ENCODE results near the gene PRELID3B.

PRELID3B gene

DNA sequence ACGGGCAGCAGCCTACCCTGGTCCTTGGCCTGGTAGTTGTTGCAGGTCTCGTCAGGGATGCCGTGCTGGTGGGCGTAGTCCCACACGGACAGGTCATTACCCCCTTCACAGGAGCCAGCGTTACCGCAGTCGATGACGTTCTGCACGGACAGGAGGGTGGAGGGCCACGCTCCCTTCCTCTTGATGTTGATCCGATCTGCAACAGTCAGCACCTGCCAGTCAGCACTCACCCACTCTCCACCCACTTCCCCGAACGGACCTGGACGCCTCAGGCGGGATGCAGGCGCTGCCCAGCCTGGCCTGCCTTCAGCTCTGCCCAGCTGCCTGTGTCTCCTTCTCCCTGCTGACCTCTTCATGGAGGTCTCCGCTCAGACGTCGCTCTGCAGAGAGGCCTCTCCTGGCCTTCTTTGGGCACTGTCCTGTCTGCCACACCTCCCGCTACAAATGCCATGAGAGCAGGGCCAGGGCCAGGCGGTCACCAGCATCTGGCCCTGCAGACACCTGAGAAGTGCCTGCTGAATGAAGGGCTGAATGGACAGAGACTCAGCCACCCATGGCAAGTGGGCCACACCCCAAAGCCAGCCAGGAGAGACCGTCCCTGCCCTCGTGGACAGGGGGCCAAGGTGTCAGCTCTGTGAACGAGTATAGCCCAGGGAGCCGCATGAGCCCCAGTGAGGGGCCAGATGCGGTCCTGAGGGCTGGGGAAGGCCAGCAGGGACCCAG lies 41.0 kb downstream of the PRELID3B start:
- H3K27ac ChIP-seq (ENCODE audit: low read depth, low read length, severe bottlenecking) = no peak overlapping the region
- no peak overlapping the region for H3K4me3 ChIP-seq (ENCODE audit: extremely low read depth, insufficient read depth, low read length, poor library complexity, severe bottlenecking)
- WGBS, 2 experiments (ENCODE audit: insufficient coverage in 2 of 2) = 96% methylated on average over 23 to 27 of the region's 27 CpGs

GRCh38 chr20:59001068-59001448 lies 41.5 kb downstream of the PRELID3B start:
- Histone ChIP-seq H3K9me3 (ENCODE audit: control insufficient read depth, low read length) (no peaks in the 10 kb centered on the region), H3K27ac (ENCODE audit: low read depth, low read length, severe bottlenecking) (no peak overlapping the region), H3K4me1 (ENCODE audit: control insufficient read depth, insufficient read depth, low read length, poor library complexity, severe bottlenecking) (peaks cover 5% of the 10 kb centered on the region), H3K36me3 (ENCODE audit: control insufficient read depth, insufficient read depth, low read length) (peaks cover 55% of the 10 kb centered on the region), H3K4me3 (ENCODE audit: extremely low read depth, insufficient read depth, low read length, poor library complexity, severe bottlenecking) (no peak overlapping the region)
- 88 to 91% methylated on average over 8 to 13 of the region's 13 CpGs for WGBS, 2 experiments (ENCODE audit: insufficient coverage in 2 of 2)

More for the DNA sequence above, 41.0 kb downstream of the PRELID3B start:
- Histone ChIP-seq H3K9me3 (ENCODE audit: control insufficient read depth, low read length) (no peaks in the 10 kb centered on the region), H3K4me1 (ENCODE audit: control insufficient read depth, insufficient read depth, low read length, poor library complexity, severe bottlenecking) (peaks cover 11% of the 10 kb centered on the region), H3K36me3 (ENCODE audit: control insufficient read depth, insufficient read depth, low read length) (peaks cover 50% of the 10 kb centered on the region)

DNA sequence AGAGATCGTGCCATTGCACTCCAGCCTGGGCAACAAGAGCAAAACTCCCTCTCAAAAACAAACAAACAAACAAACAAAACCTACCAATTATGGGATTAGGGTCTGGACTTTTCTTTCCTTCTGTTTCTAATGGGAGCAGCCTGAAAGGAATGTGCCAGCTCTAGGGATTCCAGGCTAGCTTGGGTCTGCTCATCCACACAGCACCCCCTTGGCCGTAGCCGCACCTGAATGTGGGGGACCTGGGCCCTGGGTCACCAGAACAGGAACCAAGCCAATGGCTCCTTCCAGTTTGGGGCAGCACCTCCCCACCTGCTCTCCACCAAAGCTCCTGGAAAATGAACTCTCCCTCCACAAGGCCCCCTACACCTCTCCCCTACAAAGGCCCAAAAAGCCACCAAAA lies 42.3 kb downstream of the PRELID3B start:
- H3K9me3 ChIP-seq (ENCODE audit: control insufficient read depth, low read length) = no peaks in the 10 kb centered on the region
- no peak overlapping the region for H3K4me3 ChIP-seq (ENCODE audit: extremely low read depth, insufficient read depth, low read length, poor library complexity, severe bottlenecking)
- peaks cover 63% of the 10 kb centered on the region for H3K36me3 ChIP-seq (ENCODE audit: control insufficient read depth, insufficient read depth, low read length)
- H3K4me1 ChIP-seq (ENCODE audit: control insufficient read depth, insufficient read depth, low read length, poor library complexity, severe bottlenecking) = no peaks in the 10 kb centered on the region
- no peak overlapping the region for H3K27ac ChIP-seq (ENCODE audit: low read depth, low read length, severe bottlenecking)
- 46% methylated on average over 2 of the region's 3 CpGs; no CpG with 5 or more reads in 1 of the 2 experiments for WGBS, 2 experiments (ENCODE audit: insufficient coverage in 2 of 2)

GRCh38 chr20:58998656-58999055 lies 43.9 kb downstream of the PRELID3B start:
- 88 to 98% methylated on average over 7 to 8 of the region's 11 CpGs for WGBS, 2 experiments (ENCODE audit: insufficient coverage in 2 of 2)
- Histone ChIP-seq H3K36me3 (ENCODE audit: control insufficient read depth, insufficient read depth, low read length) (peaks cover 73% of the 10 kb centered on the region), H3K9me3 (ENCODE audit: control insufficient read depth, low read length) (no peaks in the 10 kb centered on the region), H3K27ac (ENCODE audit: low read depth, low read length, severe bottlenecking) (no peak overlapping the region), H3K4me3 (ENCODE audit: extremely low read depth, insufficient read depth, low read length, poor library complexity, severe bottlenecking) (no peak overlapping the region), H3K4me1 (ENCODE audit: control insufficient read depth, insufficient read depth, low read length, poor library complexity, severe bottlenecking) (no peaks in the 10 kb centered on the region)

GRCh38 chr20:58997141-58997770 lies 45.3 kb downstream of the PRELID3B start:
- WGBS, 2 experiments (ENCODE audit: insufficient coverage in 2 of 2) = 94 to 96% methylated on average over 20 to 22 of the region's 24 CpGs
- H3K27ac ChIP-seq (ENCODE audit: low read depth, low read length, severe bottlenecking) = no peak overlapping the region
- no peaks in the 10 kb centered on the region for H3K4me1 ChIP-seq (ENCODE audit: control insufficient read depth, insufficient read depth, low read length, poor library complexity, severe bottlenecking)
- H3K36me3 ChIP-seq (ENCODE audit: control insufficient read depth, insufficient read depth, low read length) = peaks cover 82% of the 10 kb centered on the region
- H3K9me3 ChIP-seq (ENCODE audit: control insufficient read depth, low read length) = no peaks in the 10 kb centered on the region
- no peak overlapping the region for H3K4me3 ChIP-seq (ENCODE audit: extremely low read depth, insufficient read depth, low read length, poor library complexity, severe bottlenecking)

DNA sequence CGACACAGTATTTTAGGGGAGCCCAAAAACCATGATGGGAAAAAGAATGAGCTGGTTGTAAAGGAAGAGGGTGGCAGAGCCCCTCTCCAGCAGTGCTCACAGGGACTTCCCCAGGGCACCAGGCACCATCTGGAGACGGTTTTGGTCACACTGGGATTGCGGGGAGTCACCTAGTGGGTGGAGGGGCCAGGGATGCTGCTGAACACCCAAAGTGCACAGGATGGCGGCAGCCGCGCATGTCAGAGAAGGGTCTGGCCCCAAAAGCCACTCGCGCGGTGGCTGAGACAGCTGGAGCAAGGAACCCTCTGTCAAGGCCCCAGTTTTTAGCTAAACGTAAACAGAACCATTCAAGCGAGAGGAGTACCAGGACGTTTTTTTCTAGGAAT lies 46.4 kb downstream of the PRELID3B start:
- Histone ChIP-seq H3K4me1 (ENCODE audit: control insufficient read depth, insufficient read depth, low read length, poor library complexity, severe bottlenecking) (no peaks in the 10 kb centered on the region), H3K4me3 (ENCODE audit: extremely low read depth, insufficient read depth, low read length, poor library complexity, severe bottlenecking) (no peak overlapping the region), H3K36me3 (ENCODE audit: control insufficient read depth, insufficient read depth, low read length) (peaks cover 89% of the 10 kb centered on the region), H3K27ac (ENCODE audit: low read depth, low read length, severe bottlenecking) (no peak overlapping the region), H3K9me3 (ENCODE audit: control insufficient read depth, low read length) (no peaks in the 10 kb centered on the region)
- WGBS, 2 experiments (ENCODE audit: insufficient coverage in 2 of 2) = 93 to 95% methylated on average over 11 to 12 of the region's 12 CpGs

GRCh38 chr20:58995461-58996225 lies 46.9 kb downstream of the PRELID3B start:
- Histone ChIP-seq H3K36me3 (ENCODE audit: control insufficient read depth, insufficient read depth, low read length) (peaks cover 92% of the 10 kb centered on the region), H3K4me1 (ENCODE audit: control insufficient read depth, insufficient read depth, low read length, poor library complexity, severe bottlenecking) (no peaks in the 10 kb centered on the region), H3K9me3 (ENCODE audit: control insufficient read depth, low read length) (no peaks in the 10 kb centered on the region), H3K4me3 (ENCODE audit: extremely low read depth, insufficient read depth, low read length, poor library complexity, severe bottlenecking) (no peak overlapping the region), H3K27ac (ENCODE audit: low read depth, low read length, severe bottlenecking) (no peak overlapping the region)
- WGBS, 2 experiments (ENCODE audit: insufficient coverage in 2 of 2) = 88 to 94% methylated on average over 16 of the region's 18 CpGs

DNA sequence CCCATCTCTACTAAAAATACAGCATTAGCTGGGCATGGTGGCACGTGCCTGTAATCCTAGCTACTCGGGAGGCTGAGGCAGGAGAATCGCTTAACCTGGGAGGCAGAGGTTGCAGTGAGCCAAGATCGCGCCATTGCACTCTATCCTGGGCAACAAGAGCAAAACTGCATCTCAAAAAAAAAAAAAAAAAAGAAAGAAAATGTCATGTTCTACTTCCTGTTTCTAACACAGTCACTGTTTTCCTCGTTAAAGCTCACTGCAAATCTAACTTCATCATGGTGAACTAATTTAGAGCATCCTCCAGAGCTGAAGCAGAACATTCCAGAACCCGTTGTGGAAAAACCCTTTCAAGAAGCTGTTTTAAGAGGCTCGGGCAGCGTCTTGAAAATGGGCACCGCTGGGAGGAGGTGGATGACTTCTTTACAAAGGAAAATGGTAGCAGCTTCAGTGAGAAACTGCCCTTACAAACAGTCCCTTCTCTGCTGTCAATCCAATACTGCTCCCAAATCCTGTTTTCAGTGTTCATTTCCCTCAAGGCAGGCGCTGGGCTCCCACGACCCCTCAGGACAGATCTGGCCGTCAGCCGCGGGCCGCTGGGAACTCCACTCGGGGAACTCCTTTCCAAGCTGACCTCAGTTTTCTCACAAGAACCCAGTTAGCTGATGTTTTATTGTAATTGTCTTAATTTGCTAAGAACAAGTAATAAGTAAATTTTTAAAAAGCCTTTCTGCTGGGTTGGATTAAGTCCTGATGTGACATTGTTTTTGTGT lies 48.0 kb downstream of the PRELID3B start:
- Histone ChIP-seq H3K9me3 (ENCODE audit: control insufficient read depth, low read length) (no peaks in the 10 kb centered on the region), H3K4me3 (ENCODE audit: extremely low read depth, insufficient read depth, low read length, poor library complexity, severe bottlenecking) (no peak overlapping the region), H3K4me1 (ENCODE audit: control insufficient read depth, insufficient read depth, low read length, poor library complexity, severe bottlenecking) (no peaks in the 10 kb centered on the region), H3K27ac (ENCODE audit: low read depth, low read length, severe bottlenecking) (no peak overlapping the region), H3K36me3 (ENCODE audit: control insufficient read depth, insufficient read depth, low read length) (peaks cover 94% of the 10 kb centered on the region)
- 88 to 92% methylated on average over 4 to 9 of the region's 17 CpGs for WGBS, 2 experiments (ENCODE audit: insufficient coverage in 2 of 2)

DNA sequence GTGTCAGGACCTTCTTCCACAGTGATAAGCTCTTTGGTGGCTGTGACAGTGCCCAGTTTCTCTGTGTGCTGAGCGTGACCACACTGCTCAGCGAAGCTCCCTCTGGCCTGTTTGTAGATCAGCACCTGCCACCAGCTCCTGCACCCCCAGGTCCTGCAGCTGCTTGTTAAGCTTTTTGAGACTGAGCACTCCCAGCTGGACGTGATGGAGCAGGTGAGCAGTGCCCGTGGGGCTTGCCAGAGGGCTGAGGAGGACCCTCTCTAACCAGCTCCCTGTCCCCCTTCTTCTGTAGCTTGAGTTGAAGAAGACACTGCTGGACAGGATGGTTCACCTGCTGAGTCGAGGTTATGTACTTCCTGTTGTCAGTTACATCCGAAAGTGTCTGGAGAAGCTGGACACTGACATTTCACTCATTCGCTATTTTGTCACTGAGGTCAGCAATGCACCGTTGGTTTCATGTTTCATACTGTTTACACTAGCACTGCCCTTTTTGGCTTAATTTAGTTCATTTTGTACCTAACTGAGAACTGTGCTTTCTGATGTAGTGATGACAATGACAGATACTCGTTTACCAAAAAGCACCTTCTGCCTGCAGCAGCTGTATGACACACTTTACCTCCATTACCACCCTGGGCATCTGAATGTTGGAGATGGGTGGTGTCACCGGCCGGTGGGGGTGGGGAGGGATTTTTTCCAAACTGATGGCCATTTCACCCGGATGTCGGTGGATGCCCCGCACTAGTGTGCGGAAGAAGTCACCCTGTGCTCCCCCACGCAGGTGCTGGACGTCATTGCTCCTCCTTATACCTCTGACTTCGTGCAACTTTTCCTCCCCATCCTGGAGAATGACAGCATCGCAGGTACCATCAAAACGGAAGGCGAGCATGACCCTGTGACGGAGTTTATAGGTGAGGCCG lies 49.0 kb downstream of the PRELID3B start:
- 94 to 98% methylated on average over 19 to 21 of the region's 23 CpGs for WGBS, 2 experiments (ENCODE audit: insufficient coverage in 2 of 2)
- no peaks in the 10 kb centered on the region for H3K9me3 ChIP-seq (ENCODE audit: control insufficient read depth, low read length)
- no peaks in the 10 kb centered on the region for H3K4me1 ChIP-seq (ENCODE audit: control insufficient read depth, insufficient read depth, low read length, poor library complexity, severe bottlenecking)
- H3K4me3 ChIP-seq (ENCODE audit: extremely low read depth, insufficient read depth, low read length, poor library complexity, severe bottlenecking) = no peak overlapping the region
- H3K27ac ChIP-seq (ENCODE audit: low read depth, low read length, severe bottlenecking) = no peak overlapping the region
- peaks cover 98% of the 10 kb centered on the region for H3K36me3 ChIP-seq (ENCODE audit: control insufficient read depth, insufficient read depth, low read length)
